ENCODE results near the gene TRIM14.

DNA sequence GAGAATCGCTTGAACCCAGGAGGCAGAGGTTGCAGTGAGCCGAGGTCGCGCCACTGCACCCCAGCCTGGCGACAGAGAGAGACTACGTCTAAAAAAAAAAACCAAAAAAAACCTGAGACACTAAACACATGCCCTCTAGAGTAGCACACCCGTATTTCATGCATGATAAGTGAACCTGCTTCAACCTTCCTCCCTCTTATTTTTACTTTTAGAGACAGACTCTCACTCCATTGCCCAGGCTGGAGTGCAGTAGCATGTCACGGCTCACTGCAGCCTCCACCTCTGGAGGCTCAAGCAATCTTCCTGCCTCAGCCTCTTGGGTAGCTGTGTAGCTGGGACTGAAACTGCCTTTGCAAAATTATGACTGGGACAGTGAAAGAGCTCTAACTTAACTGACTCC is 80.1 kb downstream of the TRIM14 start:
- TF ChIP-seq, protein P1, sequence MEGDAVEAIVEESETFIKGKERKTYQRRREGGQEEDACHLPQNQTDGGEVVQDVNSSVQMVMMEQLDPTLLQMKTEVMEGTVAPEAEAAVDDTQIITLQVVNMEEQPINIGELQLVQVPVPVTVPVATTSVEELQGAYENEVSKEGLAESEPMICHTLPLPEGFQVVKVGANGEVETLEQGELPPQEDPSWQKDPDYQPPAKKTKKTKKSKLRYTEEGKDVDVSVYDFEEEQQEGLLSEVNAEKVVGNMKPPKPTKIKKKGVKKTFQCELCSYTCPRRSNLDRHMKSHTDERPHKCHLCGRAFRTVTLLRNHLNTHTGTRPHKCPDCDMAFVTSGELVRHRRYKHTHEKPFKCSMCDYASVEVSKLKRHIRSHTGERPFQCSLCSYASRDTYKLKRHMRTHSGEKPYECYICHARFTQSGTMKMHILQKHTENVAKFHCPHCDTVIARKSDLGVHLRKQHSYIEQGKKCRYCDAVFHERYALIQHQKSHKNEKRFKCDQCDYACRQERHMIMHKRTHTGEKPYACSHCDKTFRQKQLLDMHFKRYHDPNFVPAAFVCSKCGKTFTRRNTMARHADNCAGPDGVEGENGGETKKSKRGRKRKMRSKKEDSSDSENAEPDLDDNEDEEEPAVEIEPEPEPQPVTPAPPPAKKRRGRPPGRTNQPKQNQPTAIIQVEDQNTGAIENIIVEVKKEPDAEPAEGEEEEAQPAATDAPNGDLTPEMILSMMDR (IDR thresholded peaks at IDR 0.05) = no peak
- TF ChIP-seq POLR2A (IDR thresholded peaks at IDR 0.05) = no peak

Data from right lobe of liver (tissue), 4 donors.